ENCODE measurements around the gene AKAP13. TPM values are rescaled to one million over a fixed set of nuclear protein-coding genes. Genes with fewer than 3 reads are reported as not detected.
"Not testable (repeated sequence)": the region's sequence is repeated elsewhere in the genome, so short reads cannot be mapped to it uniquely, and the experiment has no call there.

The AKAP13 gene
- total RNA-seq, 1 donor from 2014 or later: 78.9 TPM

- no peaks in the 10 kb centered on the region for H3K9me3 Mint-ChIP-seq
- intact Hi-C loops (cut with micrococcal nuclease): loop anchor here (1.0 kb wide), 2 partner anchors 13 to 17 kb away; no protein-coding TSS in a partner anchor
- no peaks in the 10 kb centered on the region for H3K27me3 Mint-ChIP-seq (ENCODE audit: insufficient read depth)
- DNase-seq (ENCODE audit: low spot score): no peak
- H3K4me3 Mint-ChIP-seq: no peak overlapping the region
- peaks cover 3% of the 10 kb centered on the region for H3K36me3 Mint-ChIP-seq (ENCODE audit: low read depth)
- peaks cover 26% of the 10 kb centered on the region for H3K4me1 Mint-ChIP-seq (ENCODE audit: low read depth)
- H3K27ac Mint-ChIP-seq: peak overlapping the region; percentile 34
Measured at GRCh38 chr15:85430406-85431204, 50.2 kb downstream of the AKAP13 start.

GRCh38 chr15:85439996-85440395, 59.6 kb downstream of the AKAP13 start:
- intact Hi-C loops (cut with micrococcal nuclease): loop anchor here (5.0 kb wide), 1 partner anchor 102 kb away; no protein-coding TSS in a partner anchor
- H3K4me3 Mint-ChIP-seq: no peak overlapping the region

GRCh38 chr15:85440451-85440850, 60.0 kb downstream of the AKAP13 start:
- no peak for DNase-seq (ENCODE audit: low spot score)
- Mint-ChIP-seq H3K27ac (no peak overlapping the region), H3K27me3 (ENCODE audit: insufficient read depth) (peaks cover 2% of the 10 kb centered on the region), H3K36me3 (ENCODE audit: low read depth) (peaks cover 1% of the 10 kb centered on the region), H3K4me3 (no peak overlapping the region), H3K4me1 (ENCODE audit: low read depth) (peaks cover 28% of the 10 kb centered on the region), H3K9me3 (no peaks in the 10 kb centered on the region)
- intact Hi-C loops (cut with micrococcal nuclease): loop anchor here (5.0 kb wide), 1 partner anchor 102 kb away; no protein-coding TSS in a partner anchor

More at GRCh38 chr15:85439996-85440395, 59.6 kb downstream of the AKAP13 start:
- Mint-ChIP-seq H3K27ac (no peak overlapping the region), H3K36me3 (ENCODE audit: low read depth) (peaks cover 1% of the 10 kb centered on the region), H3K4me1 (ENCODE audit: low read depth) (peaks cover 28% of the 10 kb centered on the region), H3K27me3 (ENCODE audit: insufficient read depth) (peaks cover 2% of the 10 kb centered on the region), H3K9me3 (no peaks in the 10 kb centered on the region)
- DNase-seq (ENCODE audit: low spot score): no peak

- not testable (repeated sequence) for H3K9me3 Mint-ChIP-seq; H3K27ac Mint-ChIP-seq; H3K4me3 Mint-ChIP-seq; H3K36me3 Mint-ChIP-seq (ENCODE audit: low read depth); H3K27me3 Mint-ChIP-seq (ENCODE audit: insufficient read depth); DNase-seq (ENCODE audit: low spot score)
- H3K4me1 Mint-ChIP-seq (ENCODE audit: low read depth): peaks cover 28% of the 10 kb centered on the region
- intact Hi-C loops (cut with micrococcal nuclease): loop anchor here (2.0 to 5.0 kb wide), 2 partner anchors 29 to 100 kb away; no protein-coding TSS in a partner anchor
Measured at GRCh38 chr15:85441854-85442253, 61.5 kb downstream of the AKAP13 start.

- peaks cover 8% of the 10 kb centered on the region for H3K9me3 Mint-ChIP-seq
- DNase-seq (ENCODE audit: low spot score): no peak
- H3K36me3 Mint-ChIP-seq (ENCODE audit: low read depth): peaks cover 5% of the 10 kb centered on the region
- H3K27ac Mint-ChIP-seq: no peak overlapping the region
- intact Hi-C loops (cut with micrococcal nuclease): loop anchor here (1.0 to 5.0 kb wide), 5 partner anchors 13 to 139 kb away; partner anchors contain the start of gene AKAP13
- H3K4me1 Mint-ChIP-seq (ENCODE audit: low read depth): peaks cover 28% of the 10 kb centered on the region
- no peak overlapping the region for H3K4me3 Mint-ChIP-seq
- H3K27me3 Mint-ChIP-seq (ENCODE audit: insufficient read depth): peaks cover 2% of the 10 kb centered on the region
Measured at GRCh38 chr15:85443046-85443445, 62.6 kb downstream of the AKAP13 start.

- peaks cover 5% of the 10 kb centered on the region for H3K36me3 Mint-ChIP-seq (ENCODE audit: low read depth)
- peaks cover 2% of the 10 kb centered on the region for H3K27me3 Mint-ChIP-seq (ENCODE audit: insufficient read depth)
- intact Hi-C loops (cut with micrococcal nuclease): loop anchor here (1.0 to 5.0 kb wide), 5 partner anchors 13 to 139 kb away; partner anchors contain the start of gene AKAP13
- no peak for DNase-seq (ENCODE audit: low spot score)
- H3K9me3 Mint-ChIP-seq: peaks cover 13% of the 10 kb centered on the region
- peak overlapping the region; percentile 84 for H3K27ac Mint-ChIP-seq
- H3K4me3 Mint-ChIP-seq: peak overlapping the region; percentile 6
- H3K4me1 Mint-ChIP-seq (ENCODE audit: low read depth): peaks cover 28% of the 10 kb centered on the region
Measured at GRCh38 chr15:85443593-85444087, 63.2 kb downstream of the AKAP13 start.

- intact Hi-C loops (cut with micrococcal nuclease): loop anchor here (5.0 kb wide), 1 partner anchor 98 kb away; no protein-coding TSS in a partner anchor
- H3K4me3 Mint-ChIP-seq: no peak overlapping the region
- peaks cover 28% of the 10 kb centered on the region for H3K4me1 Mint-ChIP-seq (ENCODE audit: low read depth)
- H3K9me3 Mint-ChIP-seq: peaks cover 16% of the 10 kb centered on the region
- H3K27me3 Mint-ChIP-seq (ENCODE audit: insufficient read depth): peaks cover 2% of the 10 kb centered on the region
- peak overlapping the region; percentile 84 for H3K27ac Mint-ChIP-seq
- no peak for DNase-seq (ENCODE audit: low spot score)
- H3K36me3 Mint-ChIP-seq (ENCODE audit: low read depth): peaks cover 7% of the 10 kb centered on the region
Measured at GRCh38 chr15:85444122-85444745, 63.8 kb downstream of the AKAP13 start.

GRCh38 chr15:85445361-85445760, 65.0 kb downstream of the AKAP13 start:
- Mint-ChIP-seq H3K27me3 (ENCODE audit: insufficient read depth) (peaks cover 2% of the 10 kb centered on the region), H3K4me1 (ENCODE audit: low read depth) (peaks cover 24% of the 10 kb centered on the region), H3K36me3 (ENCODE audit: low read depth) (peaks cover 16% of the 10 kb centered on the region), H3K9me3 (peaks cover 27% of the 10 kb centered on the region), H3K4me3 (no peak overlapping the region), H3K27ac (no peak overlapping the region)
- no peak for DNase-seq (ENCODE audit: low spot score)
- intact Hi-C loops (cut with micrococcal nuclease): no loop called here

- Mint-ChIP-seq H3K4me3 (no peak overlapping the region), H3K4me1 (ENCODE audit: low read depth) (peaks cover 20% of the 10 kb centered on the region), H3K27me3 (ENCODE audit: insufficient read depth) (no peaks in the 10 kb centered on the region), H3K9me3 (peaks cover 48% of the 10 kb centered on the region), H3K36me3 (ENCODE audit: low read depth) (peaks cover 29% of the 10 kb centered on the region), H3K27ac (no peak overlapping the region)
- intact Hi-C loops (cut with micrococcal nuclease): no loop called here
- DNase-seq (ENCODE audit: low spot score): no peak
Measured at GRCh38 chr15:85451099-85451700, 70.8 kb downstream of the AKAP13 start.

GRCh38 chr15:85452436-85452835, 72.0 kb downstream of the AKAP13 start:
- no peak overlapping the region for H3K27ac Mint-ChIP-seq
- H3K4me1 Mint-ChIP-seq (ENCODE audit: low read depth): peaks cover 20% of the 10 kb centered on the region
- no peak for DNase-seq (ENCODE audit: low spot score)
- peaks cover 47% of the 10 kb centered on the region for H3K9me3 Mint-ChIP-seq
- no peaks in the 10 kb centered on the region for H3K27me3 Mint-ChIP-seq (ENCODE audit: insufficient read depth)
- H3K36me3 Mint-ChIP-seq (ENCODE audit: low read depth): peaks cover 28% of the 10 kb centered on the region
- intact Hi-C loops (cut with micrococcal nuclease): no loop called here
- no peak overlapping the region for H3K4me3 Mint-ChIP-seq

- no peak for DNase-seq (ENCODE audit: low spot score)
- no peak overlapping the region for H3K27ac Mint-ChIP-seq
- peaks cover 20% of the 10 kb centered on the region for H3K4me1 Mint-ChIP-seq (ENCODE audit: low read depth)
Measured at GRCh38 chr15:85453144-85453872, 72.9 kb downstream of the AKAP13 start.

GRCh38 chr15:85454403-85454802, 74.0 kb downstream of the AKAP13 start:
- Mint-ChIP-seq H3K9me3 (peaks cover 31% of the 10 kb centered on the region), H3K4me1 (ENCODE audit: low read depth) (peaks cover 20% of the 10 kb centered on the region), H3K36me3 (ENCODE audit: low read depth) (peaks cover 21% of the 10 kb centered on the region), H3K27me3 (ENCODE audit: insufficient read depth) (no peaks in the 10 kb centered on the region), H3K4me3 (no peak overlapping the region), H3K27ac (no peak overlapping the region)
- no peak for DNase-seq (ENCODE audit: low spot score)
- intact Hi-C loops (cut with micrococcal nuclease): no loop called here

More at GRCh38 chr15:85453144-85453872, 72.9 kb downstream of the AKAP13 start:
- H3K27me3 Mint-ChIP-seq (ENCODE audit: insufficient read depth): no peaks in the 10 kb centered on the region
- H3K36me3 Mint-ChIP-seq (ENCODE audit: low read depth): peaks cover 25% of the 10 kb centered on the region
- peaks cover 38% of the 10 kb centered on the region for H3K9me3 Mint-ChIP-seq
- intact Hi-C loops (cut with micrococcal nuclease): no loop called here
- H3K4me3 Mint-ChIP-seq: no peak overlapping the region

Data from activated T-helper 1 cell treated with anti-CD3 and anti-CD28 coated beads, Interleukin-12 subunit alpha, Interleukin-12 subunit beta, Interleukin-2, Interleukin-4 antibody, amounts not matched to agents 30 ng/mL and 10 ng/mL and 1 ng/mL, durations not matched to agents 14 hours and 24 hours and 36 hours (primary cell).